Activated naive CD8-positive, alpha-beta T cell treated with anti-CD3 and anti-CD28 coated beads, Interleukin-2, amount 50 U/mL, for 16 hours (primary cell): Measurements from ENCODE around the gene CEBPZ.
A peak's percentile ranks its signal among the peaks of the same experiment; 100 is the strongest.

ENCODE experiments used
- DNase-seq: peaks from one replicate; pipeline ENCODE4 v3.0.0-alpha.2; 2020; ENCODE audit warnings: low read depth, low spot score

Gene CEBPZ

DNA sequence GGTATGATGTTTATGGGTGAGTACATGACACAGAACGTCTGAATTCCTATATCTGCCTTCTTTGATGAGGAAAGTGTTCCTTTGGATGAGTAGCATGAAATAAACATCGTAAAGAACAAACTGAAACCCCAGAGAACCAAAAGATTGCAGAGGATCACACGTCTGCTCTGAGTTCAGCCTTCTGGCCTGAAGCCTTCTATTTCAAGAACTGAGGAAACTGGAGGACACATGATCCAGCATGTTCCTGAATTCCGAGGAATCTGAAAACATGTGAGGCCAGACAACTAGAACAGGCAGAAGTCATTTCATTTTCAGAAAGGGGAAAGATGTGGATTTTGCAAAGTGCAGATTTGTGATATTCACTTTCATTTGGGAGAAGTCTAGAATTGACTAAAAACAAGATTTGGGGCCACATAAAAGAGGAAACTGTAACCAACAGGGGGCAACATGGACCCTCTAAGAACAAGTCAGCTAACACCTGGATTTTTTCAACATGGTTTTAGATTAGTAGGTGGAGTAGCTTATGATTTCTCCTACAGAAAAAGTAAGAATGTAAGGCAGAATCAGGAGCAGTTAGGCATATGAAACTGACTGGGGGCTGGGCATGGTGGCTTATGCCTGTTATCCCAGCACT, 51.3 kb downstream of the CEBPZ start:
- DNase-seq: no peak

DNA sequence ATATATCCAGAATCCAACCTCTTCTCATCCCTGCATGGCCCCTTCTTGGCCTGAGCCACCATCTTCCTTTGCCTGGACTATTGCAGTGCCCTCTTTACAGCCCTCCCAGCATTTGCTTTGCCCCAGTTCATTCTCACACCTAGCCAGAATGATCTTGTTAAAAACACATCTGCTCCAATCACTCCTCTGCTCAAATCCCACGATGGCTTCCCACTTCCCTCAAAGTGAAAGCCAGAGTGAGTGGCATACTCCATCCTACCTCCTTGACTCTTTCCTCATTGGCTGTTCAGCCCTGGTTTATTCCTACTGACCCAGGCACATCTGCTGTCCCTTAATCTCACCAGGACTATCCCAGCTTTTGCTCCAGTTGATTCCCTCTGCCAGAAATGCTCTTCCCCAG, 57.7 kb downstream of the CEBPZ start:
- DNase-seq: no peak

DNA sequence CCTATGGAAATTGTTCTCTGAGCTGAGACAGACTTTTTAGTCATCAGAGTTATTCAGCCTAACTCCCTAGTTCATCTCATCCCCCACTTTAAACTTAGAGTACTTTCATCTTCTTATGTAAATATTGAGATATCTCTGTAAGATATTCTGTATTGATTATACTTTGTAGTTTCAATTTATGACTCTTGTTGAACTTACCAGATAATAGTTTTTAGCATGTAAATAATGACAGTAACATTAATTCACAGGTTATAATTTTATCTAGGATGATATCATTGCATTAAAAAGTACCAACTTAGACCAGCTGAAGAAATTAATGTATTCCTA, 59.8 kb downstream of the CEBPZ start:
- no peak for DNase-seq

DNA sequence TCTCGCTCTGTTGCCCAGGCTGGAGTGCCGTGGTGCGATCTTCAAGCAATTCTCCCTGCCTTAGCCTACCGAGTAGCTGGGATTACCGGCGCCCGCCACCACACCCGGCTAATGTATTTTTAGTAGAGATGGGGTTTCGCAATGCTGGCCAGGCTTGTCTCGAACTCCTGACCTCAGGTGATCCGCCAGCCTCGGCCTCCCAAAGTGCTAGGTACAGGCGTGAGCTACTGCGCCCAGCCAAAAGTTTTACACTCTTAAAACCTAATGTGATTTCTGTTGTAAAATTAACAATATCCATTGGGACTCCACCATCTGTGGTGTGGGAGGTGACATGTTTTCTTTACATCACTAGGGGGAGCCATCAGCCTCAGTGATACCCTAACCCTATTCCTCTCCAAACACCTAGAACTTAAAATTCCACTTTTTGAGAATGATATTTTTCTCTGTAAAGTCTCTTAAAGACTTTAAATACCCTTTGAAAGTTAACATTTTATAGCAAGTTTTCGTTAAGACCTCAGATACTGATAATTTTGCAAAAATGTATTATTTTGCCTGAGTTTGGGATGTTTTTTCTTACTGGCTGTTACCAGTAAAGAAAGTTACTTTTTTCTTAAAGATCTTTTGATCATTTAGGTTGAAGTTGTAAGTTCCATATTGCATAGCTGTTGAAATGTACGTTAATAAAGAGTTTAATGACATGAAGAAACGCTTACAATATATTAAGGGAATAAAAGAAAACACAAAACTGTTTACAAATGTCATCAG, 63.0 kb downstream of the CEBPZ start:
- DNase-seq: no peak

DNA sequence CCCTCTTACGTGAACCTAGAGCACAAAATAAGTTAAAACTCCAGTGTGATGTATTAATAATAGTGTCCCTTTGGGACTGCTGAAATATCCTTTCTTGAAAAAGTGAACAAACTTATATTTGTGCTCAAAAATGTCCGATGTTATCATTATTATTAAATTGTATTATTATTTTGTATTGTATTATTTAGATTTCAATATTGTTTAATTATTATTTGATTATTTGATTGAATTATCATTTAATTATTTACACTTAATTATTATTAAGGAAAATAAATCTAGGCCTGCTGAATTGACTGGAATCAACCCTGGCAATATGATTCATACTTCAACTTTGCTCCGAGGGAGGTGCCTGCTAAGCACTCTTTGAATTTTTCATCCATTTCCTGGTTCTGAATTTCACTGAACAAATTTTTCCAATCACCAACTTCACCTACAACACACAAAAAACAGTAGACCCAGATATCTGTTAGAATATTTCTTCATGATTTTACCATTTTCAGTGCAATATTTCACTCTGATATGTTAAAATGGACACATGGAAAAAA, 63.7 kb downstream of the CEBPZ start:
- DNase-seq: no peak

DNA sequence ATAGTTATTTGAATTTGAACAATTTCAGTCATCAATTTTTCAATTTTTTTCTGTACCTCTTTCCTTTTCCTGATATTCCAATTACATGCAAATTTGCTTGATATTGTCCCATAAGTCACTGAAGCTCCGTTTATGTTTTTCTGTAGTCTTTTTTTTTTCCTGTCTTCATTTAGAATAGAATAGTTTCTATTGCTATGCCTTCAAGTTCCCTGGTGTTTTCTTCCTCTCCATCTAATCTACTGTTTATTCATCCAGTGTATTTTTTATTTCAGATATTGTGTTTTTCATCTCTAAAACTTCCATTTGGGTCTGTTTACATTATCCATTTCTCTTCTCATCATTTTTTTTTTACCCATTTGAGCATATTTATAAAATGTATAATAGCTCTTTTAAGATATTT, 66.6 kb downstream of the CEBPZ start:
- no peak for DNase-seq

DNA sequence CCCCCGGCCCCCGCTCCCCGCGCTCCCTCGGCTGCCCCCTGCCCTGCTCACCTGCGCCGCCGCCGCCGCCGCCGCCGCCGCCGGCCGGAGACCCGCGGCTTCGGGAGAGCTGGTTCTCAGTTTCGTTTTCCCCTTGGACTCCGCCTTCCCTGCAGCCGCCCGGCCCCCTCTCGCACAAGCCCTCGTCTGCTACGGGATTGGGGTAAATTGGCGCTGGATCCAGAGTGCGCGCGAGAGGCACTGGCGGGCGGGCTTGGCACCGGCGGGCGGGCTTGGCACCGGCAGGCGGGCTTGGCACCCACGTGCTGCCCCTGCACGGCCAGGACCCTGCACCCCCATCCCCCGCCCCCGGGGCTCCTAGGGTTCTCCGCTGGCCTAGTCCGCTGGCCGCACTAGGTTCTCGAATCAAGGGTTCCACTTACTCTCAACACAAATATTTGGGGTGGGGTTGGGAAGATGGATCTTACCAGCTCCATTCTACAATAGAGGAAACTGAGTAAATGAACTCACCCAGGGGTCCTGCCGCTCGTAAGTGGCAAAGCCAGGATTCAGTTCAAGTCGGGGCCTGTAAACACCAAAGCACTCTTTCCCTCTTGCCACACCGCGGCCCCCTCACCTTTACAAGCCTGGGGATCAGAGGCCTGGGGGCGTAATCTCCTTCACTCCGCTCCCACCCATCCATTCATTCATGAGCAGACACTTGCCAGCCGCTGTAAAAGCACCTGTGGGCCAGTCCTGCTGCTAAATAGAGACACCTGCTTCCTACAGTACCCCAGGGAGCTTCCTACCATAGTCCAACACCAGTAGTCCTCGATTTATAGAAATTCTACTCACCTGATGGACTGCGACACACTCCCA, 74.3 kb downstream of the CEBPZ start, which contains the start of gene EIF2AK2:
Gene EIF2AK2, minus strand, starts transcription at position 124 of the 858 bp plus-strand sequence. CDS start 9,174 bp downstream, outside the sequence.
- peak; percentile 60 for DNase-seq

DNA sequence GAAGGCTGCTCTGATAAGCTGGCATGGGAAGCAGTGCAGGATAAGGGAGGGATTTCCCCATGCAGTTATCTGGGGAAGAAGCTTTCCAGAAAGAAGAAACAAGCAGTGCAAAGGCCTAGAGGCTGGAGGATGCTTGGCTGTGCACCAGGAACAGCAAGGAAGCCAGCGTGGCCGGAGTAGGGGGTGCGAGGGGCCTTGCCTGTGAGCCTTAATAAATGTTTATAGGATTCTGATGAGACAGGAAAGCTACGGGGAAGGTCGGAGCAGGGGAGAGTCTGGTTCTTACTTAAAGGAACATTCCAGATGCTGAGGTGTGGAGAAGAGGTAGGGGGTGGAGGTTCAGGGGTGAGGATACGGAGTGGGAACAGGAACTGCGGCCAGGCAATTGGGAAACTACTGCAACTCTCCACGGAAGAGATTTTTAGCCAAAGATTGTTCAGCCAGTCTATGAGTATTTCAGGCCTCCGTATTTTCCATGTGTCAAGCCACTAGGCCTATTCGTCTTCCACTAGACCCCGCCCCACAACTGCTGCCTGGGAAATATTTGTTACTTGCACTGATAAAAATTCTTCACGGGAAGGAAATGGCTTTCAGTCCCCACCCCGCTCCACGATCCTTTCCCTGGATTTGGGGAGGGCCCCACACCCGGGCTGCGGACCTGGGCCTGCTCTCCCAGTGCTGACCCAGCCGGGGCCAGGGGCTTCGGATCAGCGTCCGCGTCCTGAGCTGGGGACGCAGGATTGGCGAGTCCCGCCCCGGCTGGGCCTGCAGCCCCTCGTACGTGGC, 75.1 kb downstream of the CEBPZ start:
- no peak for DNase-seq

DNA sequence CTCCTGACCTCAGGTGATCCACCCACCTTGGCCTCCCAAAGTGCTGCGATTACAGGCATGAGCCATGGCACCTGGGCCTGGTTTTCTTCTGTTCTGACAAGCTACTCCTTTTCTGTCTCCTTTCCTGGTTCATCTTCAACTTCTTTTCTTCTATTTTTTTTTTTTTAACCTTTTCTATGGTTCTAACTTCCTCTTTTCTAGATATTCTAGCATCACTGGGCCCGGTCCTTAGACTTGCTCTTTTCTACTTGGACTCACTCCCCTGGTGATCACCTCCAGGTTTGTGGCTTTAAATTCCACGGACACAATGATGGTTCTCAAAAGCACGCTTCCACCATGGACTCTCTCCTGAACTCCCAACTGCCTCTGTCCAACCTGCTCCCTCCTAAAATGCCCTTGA, 76.6 kb downstream of the CEBPZ start:
- no peak for DNase-seq

DNA sequence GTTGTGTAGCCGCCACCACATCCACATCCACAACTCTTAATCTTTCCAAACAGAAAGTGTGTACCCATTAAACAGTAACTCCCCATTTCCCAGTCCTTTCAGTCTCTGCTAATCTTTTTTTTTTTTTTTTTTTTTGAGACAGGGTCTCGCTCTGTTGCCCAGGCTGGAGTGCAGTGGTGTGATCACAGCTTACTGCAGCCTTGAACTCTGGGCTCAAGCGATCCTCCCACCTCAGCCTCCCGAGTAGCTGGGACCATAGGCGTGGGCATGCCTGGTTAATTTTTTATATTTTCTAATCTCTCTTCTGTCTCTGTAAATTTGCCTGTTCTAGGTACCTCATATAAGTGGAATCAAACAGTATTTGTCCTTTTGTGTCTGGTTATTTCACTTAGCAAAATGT, 78.2 kb downstream of the CEBPZ start:
- DNase-seq: no peak
